ENCODE results near the gene CLMP. TPM values are rescaled to one million over a fixed set of nuclear protein-coding genes. Genes with fewer than 3 reads are reported as not detected.

Gene CLMP
- polyA plus RNA-seq, 1 donor from 2014 or later = not detected

DNA sequence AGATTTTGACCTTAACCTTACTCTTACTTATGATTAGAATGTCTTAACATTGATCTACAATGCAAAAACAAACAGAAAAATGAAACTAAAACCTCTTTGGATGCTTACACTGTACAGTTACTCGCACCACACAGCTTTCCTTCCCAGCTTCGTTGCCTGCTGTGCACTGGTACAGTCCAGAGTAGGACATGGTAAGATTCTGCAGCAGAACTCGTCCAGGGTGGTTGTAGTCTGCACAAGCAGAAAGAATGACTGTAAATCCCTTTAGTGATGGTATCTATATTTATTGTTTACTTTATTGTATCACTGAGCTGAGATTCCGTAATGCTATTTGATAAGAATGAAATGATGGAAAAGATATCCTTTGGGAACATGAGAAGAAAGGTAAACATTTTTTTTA, 112.1 kb downstream of the CLMP start:
- H3F3A ChIP-seq (ENCODE audit: insufficient read depth, low read length, poor library complexity, severe bottlenecking) = no peaks in the 10 kb centered on the region
- H3K9me2 ChIP-seq (ENCODE audit: insufficient read depth, low read length) = no peaks in the 10 kb centered on the region
- no peak overlapping the region for H2AFZ ChIP-seq (ENCODE audit: low read depth, low read length)
- H3K36me3 ChIP-seq (ENCODE audit: insufficient read depth, low read length) = no peaks in the 10 kb centered on the region
- H3K27ac ChIP-seq (ENCODE audit: low read length) = no peak overlapping the region
- no peaks in the 10 kb centered on the region for H4K20me1 ChIP-seq (ENCODE audit: insufficient read depth)
- H3K79me2 ChIP-seq (replicated peaks; ENCODE audit: insufficient read depth, low read length) = no peaks in the 10 kb centered on the region
- H3K4me3 ChIP-seq (ENCODE audit: low read length) = no peak overlapping the region
- no peaks in the 10 kb centered on the region for H3K9me3 ChIP-seq (ENCODE audit: low read length)
- no peak overlapping the region for H3K9ac ChIP-seq (ENCODE audit: low read length)
- H3K4me2 ChIP-seq (ENCODE audit: low read length) = no peak overlapping the region
- no peaks in the 10 kb centered on the region for H3K27me3 ChIP-seq (ENCODE audit: insufficient read depth, low read depth, low read length)
- no peak for TF ChIP-seq EP300 (conservative IDR thresholded peaks at IDR 0.05; ENCODE audit: poor library complexity, severe bottlenecking)
- TF ChIP-seq RAD21 (conservative IDR thresholded peaks at IDR 0.05) = no peak
- TF ChIP-seq MXI1 (conservative IDR thresholded peaks at IDR 0.05; ENCODE audit: poor library complexity, severe bottlenecking) = no peak
- TF ChIP-seq, protein P1, sequence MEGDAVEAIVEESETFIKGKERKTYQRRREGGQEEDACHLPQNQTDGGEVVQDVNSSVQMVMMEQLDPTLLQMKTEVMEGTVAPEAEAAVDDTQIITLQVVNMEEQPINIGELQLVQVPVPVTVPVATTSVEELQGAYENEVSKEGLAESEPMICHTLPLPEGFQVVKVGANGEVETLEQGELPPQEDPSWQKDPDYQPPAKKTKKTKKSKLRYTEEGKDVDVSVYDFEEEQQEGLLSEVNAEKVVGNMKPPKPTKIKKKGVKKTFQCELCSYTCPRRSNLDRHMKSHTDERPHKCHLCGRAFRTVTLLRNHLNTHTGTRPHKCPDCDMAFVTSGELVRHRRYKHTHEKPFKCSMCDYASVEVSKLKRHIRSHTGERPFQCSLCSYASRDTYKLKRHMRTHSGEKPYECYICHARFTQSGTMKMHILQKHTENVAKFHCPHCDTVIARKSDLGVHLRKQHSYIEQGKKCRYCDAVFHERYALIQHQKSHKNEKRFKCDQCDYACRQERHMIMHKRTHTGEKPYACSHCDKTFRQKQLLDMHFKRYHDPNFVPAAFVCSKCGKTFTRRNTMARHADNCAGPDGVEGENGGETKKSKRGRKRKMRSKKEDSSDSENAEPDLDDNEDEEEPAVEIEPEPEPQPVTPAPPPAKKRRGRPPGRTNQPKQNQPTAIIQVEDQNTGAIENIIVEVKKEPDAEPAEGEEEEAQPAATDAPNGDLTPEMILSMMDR (IDR thresholded peaks at IDR 0.05; ENCODE audit: poor library complexity, severe bottlenecking) = no peak
- TF ChIP-seq, protein P2, sequence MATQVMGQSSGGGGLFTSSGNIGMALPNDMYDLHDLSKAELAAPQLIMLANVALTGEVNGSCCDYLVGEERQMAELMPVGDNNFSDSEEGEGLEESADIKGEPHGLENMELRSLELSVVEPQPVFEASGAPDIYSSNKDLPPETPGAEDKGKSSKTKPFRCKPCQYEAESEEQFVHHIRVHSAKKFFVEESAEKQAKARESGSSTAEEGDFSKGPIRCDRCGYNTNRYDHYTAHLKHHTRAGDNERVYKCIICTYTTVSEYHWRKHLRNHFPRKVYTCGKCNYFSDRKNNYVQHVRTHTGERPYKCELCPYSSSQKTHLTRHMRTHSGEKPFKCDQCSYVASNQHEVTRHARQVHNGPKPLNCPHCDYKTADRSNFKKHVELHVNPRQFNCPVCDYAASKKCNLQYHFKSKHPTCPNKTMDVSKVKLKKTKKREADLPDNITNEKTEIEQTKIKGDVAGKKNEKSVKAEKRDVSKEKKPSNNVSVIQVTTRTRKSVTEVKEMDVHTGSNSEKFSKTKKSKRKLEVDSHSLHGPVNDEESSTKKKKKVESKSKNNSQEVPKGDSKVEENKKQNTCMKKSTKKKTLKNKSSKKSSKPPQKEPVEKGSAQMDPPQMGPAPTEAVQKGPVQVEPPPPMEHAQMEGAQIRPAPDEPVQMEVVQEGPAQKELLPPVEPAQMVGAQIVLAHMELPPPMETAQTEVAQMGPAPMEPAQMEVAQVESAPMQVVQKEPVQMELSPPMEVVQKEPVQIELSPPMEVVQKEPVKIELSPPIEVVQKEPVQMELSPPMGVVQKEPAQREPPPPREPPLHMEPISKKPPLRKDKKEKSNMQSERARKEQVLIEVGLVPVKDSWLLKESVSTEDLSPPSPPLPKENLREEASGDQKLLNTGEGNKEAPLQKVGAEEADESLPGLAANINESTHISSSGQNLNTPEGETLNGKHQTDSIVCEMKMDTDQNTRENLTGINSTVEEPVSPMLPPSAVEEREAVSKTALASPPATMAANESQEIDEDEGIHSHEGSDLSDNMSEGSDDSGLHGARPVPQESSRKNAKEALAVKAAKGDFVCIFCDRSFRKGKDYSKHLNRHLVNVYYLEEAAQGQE (IDR thresholded peaks at IDR 0.05; ENCODE audit: borderline replicate concordance) = no peak
- TF ChIP-seq EZH2 (IDR thresholded peaks at IDR 0.05; ENCODE audit: borderline replicate concordance, insufficient read depth, low read length, poor library complexity, severe bottlenecking) = no peak
- TF ChIP-seq POLR2AphosphoS5 (IDR thresholded peaks at IDR 0.05) = no peak
- no peak for TF ChIP-seq SMC3 (conservative IDR thresholded peaks at IDR 0.05; ENCODE audit: poor library complexity)
- no peak for TF ChIP-seq TAF1 (IDR thresholded peaks at IDR 0.05; ENCODE audit: low read depth)

DNA sequence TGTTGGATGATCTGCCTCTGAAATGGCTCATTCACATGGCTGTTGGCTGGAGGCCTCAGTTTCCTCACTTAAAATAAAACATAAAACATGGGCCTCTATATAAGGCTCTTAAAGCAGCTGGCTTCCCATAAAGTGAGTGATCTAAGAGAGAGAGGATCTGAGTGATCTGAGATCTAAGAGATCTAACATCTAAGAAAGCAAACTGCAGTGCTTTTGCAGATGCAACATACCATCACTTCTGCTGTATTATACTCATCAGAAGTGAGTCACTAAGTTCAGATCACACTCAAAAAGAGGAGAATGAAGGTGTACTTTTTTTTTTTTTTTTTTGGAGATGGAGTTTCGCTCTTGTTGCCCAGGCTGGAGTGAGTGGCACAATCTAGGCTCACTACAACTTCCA, 115.0 kb downstream of the CLMP start:
- Histone ChIP-seq H3K27me3 (ENCODE audit: insufficient read depth, low read depth, low read length) (no peaks in the 10 kb centered on the region), H3K9ac (ENCODE audit: low read length) (no peak overlapping the region), H3F3A (ENCODE audit: insufficient read depth, low read length, poor library complexity, severe bottlenecking) (no peaks in the 10 kb centered on the region), H3K4me3 (ENCODE audit: low read length) (no peak overlapping the region), H3K9me3 (ENCODE audit: low read length) (no peaks in the 10 kb centered on the region), H3K36me3 (ENCODE audit: insufficient read depth, low read length) (no peaks in the 10 kb centered on the region), H3K27ac (ENCODE audit: low read length) (no peak overlapping the region), H3K79me2 (replicated peaks; ENCODE audit: insufficient read depth, low read length) (no peaks in the 10 kb centered on the region), H3K4me2 (ENCODE audit: low read length) (no peak overlapping the region), H2AFZ (ENCODE audit: low read depth, low read length) (no peak overlapping the region), H4K20me1 (ENCODE audit: insufficient read depth) (no peaks in the 10 kb centered on the region), H3K9me2 (ENCODE audit: insufficient read depth, low read length) (no peaks in the 10 kb centered on the region)
- TF ChIP-seq RAD21 (conservative IDR thresholded peaks at IDR 0.05) (no peak), POLR2AphosphoS5 (IDR thresholded peaks at IDR 0.05) (no peak), TAF1 (IDR thresholded peaks at IDR 0.05; ENCODE audit: low read depth) (no peak), MXI1 (conservative IDR thresholded peaks at IDR 0.05; ENCODE audit: poor library complexity, severe bottlenecking) (no peak)

DNA sequence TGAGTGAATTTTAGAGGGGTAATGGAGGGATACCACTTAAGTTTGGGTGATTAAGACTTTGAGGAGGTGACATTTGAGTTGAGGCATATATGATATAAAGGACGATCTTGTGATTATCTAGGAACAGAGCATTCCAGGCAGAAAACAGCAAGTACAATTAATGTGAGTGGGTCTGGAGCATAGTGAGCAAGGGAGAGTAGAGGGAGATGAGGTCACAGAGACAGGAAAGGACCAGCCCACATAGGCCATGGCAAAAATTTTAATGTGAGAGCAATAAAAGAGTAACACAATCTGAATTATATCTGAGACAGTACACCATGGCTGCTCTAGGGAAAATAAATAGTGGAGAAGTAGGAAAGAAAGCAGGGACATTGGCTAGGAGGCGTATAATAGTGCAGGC, 118.6 kb downstream of the CLMP start:
- TF ChIP-seq MXI1 (conservative IDR thresholded peaks at IDR 0.05; ENCODE audit: poor library complexity, severe bottlenecking) (no peak), EZH2 (IDR thresholded peaks at IDR 0.05; ENCODE audit: borderline replicate concordance, insufficient read depth, low read length, poor library complexity, severe bottlenecking) (no peak), POLR2AphosphoS5 (IDR thresholded peaks at IDR 0.05) (no peak), TAF1 (IDR thresholded peaks at IDR 0.05; ENCODE audit: low read depth) (no peak), RAD21 (conservative IDR thresholded peaks at IDR 0.05) (no peak), SMC3 (conservative IDR thresholded peaks at IDR 0.05; ENCODE audit: poor library complexity) (no peak), EP300 (conservative IDR thresholded peaks at IDR 0.05; ENCODE audit: poor library complexity, severe bottlenecking) (no peak)
- TF ChIP-seq, protein P1 (IDR thresholded peaks at IDR 0.05; ENCODE audit: poor library complexity, severe bottlenecking) = no peak
- TF ChIP-seq, protein P2 (IDR thresholded peaks at IDR 0.05; ENCODE audit: borderline replicate concordance) = no peak
- Histone ChIP-seq H3K9me2 (ENCODE audit: insufficient read depth, low read length) (no peaks in the 10 kb centered on the region), H3K9ac (ENCODE audit: low read length) (no peak overlapping the region), H3K27ac (ENCODE audit: low read length) (no peak overlapping the region), H3K4me2 (ENCODE audit: low read length) (no peak overlapping the region), H3K79me2 (replicated peaks; ENCODE audit: insufficient read depth, low read length) (no peaks in the 10 kb centered on the region), H4K20me1 (ENCODE audit: insufficient read depth) (no peaks in the 10 kb centered on the region), H3K27me3 (ENCODE audit: insufficient read depth, low read depth, low read length) (no peaks in the 10 kb centered on the region), H3K9me3 (ENCODE audit: low read length) (no peaks in the 10 kb centered on the region), H3F3A (ENCODE audit: insufficient read depth, low read length, poor library complexity, severe bottlenecking) (no peaks in the 10 kb centered on the region), H3K36me3 (ENCODE audit: insufficient read depth, low read length) (no peaks in the 10 kb centered on the region), H3K4me3 (ENCODE audit: low read length) (no peak overlapping the region), H2AFZ (ENCODE audit: low read depth, low read length) (no peak overlapping the region)
